NCI-H446 (cell line): ENCODE results near the gene BLACAT1.

Experiments
- DNase-seq, 2 experiments: peaks; one replicate each; lab custom pipeline; 2025; lab: John Stamatoyannopoulos, UW

BLACAT1 gene

DNA sequence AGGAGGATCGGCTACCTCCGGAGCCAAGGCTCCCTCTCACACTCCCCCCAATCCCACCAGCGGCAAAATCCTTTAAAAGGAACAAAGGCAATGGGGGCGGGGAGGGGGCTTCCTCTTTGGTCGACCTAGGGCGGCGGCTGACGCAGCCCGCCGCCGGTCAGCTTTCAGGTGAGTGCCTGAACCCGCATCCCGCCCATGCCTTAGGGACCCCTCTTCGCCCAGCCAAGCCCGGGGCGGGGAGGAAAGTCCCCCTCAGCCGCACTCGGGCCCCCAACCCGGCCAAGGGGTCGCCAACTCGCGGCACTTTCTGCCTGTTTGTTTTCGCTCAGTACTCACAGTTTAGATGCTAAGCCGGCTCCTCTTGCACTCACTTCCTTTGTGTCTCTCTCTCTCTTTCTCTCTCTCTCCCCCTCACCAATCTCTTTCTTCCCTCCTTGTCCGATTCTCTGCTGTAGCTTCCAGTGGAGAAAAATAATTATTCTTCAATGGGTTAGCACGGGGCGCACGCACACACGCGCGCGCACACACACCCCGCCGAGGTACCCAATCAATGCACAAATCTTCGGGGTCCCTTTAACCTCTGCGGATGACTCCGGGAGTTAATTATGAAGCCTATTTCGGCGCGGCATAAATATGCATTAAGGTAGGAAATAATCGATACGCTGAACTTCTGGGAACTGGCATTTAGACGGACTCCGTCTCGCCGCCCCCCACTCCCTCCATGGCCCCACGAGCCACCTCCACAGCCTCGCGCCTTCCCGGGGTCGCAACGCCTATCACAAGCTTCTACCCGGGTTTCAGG, at the start of gene BLACAT1:
Gene BLACAT1 (minus strand): TSS at position 465 of the 802 bp plus-strand sequence.
- no peak for DNase-seq

DNA sequence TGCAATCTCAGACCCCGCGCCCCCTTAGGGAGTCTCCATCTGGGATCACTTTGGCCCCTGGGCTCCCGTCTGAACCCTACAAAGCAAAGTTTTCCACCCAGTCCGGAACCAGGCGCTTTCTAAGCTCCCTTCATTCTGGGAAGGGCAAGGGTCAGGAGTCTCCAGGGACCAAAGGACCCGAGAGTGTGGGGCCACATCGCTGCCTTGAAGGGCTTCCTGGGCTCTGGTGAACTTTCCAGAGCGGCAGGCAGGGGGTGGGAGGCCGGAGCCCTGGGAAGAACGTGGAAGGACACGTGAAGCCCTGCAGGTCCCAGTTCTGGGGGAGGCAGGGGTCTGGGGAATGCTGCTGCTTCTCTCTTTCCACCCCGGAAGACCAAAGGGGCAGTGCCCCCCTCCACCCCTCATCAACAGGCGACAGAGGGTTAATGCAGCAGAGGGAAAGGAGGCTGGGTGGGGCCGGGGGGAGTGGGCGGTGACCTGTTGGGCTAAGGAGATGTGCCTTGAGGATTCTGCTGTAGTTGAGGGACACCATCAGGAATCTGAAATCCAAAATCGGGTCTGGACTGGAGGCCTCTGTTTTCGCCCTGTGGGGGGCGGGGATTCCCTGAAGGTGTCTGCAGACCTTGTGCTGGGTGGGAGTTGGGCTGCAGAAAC, 49.4 kb upstream of the BLACAT1 start:
- DNase-seq: no peak

DNA sequence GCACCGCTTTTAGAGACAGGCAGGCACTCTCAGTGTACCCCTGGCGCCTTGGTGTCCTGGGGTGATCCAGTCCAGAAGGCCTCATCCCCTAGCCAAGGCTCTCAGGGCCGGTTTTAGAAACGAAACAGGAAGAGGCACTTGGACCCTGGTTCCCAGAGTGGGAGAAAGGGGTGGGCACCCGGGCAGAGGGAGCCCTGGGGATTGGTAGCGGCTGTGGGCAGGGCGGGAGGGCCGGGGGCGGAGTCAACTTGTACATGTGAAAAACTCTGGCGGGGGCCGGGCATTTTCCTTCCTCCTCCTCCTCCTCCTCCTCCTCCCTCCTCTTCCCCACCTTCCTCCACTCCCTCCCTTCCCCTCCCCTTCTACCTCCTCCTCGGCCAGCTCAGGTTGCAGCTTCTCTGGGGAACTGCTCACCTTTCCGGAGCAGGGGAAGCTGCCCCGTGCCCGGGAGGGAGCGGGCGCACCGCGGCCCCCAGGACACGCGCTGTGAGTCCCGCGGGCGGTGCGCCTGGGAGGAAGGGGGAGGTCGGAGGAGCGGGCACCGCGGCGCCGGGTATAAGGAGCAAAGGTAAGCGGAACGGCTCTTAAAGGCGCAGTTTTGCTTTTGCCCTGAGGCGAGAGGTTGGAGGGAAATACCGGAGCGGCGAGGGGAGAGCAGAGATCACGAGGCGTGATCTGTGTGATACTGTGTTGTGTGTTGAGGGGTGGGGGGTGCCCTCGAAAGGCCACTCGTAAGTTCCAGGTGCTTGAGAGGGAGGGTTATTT, 48.6 kb upstream of the BLACAT1 start, which contains the start of gene CDK18:
Gene CDK18 (plus strand): TSS at position 359 of the 765 bp plus-strand sequence. CDS start 18,499 bp downstream, outside the sequence.
- DNase-seq: no peak

DNA sequence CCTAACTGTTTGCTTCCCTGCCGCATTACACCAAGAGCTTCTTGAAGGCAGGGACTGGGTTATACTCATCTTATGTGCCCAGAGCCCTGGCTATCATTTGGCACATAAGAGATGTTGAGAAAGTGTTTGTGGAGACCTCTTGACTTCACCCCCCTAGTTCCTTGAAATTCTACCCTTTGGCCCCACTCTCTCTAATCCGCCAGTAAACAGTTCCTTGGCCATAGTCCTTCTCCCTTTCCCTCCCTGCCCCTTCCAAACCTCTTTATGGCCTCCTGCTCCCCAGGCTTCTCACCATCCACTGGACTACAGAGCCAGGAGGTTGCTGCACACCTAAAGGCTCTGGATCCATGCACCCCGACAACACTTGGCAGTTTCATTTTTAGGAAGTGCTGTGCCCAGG, 47.1 kb upstream of the BLACAT1 start:
- no peak for DNase-seq

DNA sequence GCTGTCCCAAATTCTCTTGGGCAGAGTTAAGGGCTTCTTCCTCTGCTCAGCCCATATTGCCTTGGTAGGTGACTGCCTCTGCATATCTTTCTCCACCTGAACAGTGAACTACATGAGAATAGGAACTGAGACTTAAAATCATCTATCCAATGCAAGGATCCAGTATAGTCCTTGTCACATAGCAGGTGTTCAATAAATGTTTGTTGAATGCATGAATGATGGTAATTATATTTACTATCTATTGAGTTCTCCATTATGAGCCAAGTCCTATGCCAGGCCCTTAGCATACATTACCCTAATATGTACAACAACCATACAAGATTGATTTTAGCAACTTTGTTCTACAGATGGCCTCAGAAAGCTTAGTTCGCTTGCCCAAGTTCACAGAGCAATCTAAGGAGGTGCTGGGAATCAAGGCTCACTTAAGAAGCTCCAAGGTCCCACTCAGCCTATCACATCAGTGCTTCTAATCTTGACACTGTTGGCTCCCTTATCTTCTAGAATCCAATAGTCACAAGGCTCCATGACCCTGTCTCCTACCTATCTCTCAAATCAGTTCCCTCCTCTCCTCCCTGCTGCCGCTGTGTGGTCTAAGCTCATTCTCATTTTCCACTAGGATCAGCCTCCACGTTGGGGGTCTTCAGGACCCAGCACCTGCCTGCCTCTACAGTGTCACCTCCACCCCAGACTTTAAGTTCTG, 46.4 kb upstream of the BLACAT1 start:
- DNase-seq: no peak

DNA sequence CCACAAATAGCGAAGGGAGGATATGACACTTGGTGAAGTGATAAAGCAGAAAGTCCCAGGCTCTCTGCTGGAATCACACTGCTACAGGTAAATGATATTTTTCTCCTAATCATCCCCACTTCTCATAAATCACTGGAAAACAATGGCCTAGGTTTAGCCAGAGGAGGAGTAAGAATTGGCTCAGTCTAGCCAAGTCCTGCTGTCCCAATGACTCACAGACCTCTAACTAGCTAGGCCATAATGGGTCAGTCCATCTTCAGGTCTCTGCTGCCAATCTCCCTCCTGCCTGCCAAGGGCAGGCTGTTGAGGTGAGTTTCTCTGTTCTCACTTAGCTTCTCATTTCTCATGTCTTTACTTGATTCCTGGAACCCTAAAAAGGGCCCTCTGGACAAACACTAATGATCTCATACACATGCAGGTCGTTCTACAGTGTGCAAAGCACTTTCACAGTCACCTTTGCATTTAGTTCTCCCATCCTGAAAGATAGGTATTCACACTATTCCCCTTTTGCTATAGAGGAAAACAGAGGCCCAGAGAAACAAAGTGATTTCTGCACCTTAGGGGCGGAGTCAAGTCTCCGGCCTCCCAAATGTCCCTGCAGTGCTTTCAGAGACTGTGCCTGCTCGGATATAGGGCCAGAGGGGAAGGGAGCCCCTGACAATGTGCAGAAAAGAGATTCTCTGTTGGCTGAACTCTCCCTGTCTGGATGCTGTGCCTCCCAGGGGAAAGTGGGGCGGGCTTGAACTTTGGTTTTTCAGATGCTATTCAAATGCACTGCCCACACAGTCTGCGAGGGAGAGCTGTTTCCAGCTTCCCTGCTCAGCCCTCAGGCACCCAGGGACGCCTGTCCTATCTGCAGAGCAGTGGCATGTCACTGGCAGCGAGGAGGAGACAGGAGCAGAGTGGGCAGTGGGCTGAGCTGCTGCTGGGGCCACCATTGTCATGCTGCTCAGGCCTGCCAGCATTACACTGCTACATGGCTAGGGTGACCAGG, 44.7 kb upstream of the BLACAT1 start:
- DNase-seq: no peak

DNA sequence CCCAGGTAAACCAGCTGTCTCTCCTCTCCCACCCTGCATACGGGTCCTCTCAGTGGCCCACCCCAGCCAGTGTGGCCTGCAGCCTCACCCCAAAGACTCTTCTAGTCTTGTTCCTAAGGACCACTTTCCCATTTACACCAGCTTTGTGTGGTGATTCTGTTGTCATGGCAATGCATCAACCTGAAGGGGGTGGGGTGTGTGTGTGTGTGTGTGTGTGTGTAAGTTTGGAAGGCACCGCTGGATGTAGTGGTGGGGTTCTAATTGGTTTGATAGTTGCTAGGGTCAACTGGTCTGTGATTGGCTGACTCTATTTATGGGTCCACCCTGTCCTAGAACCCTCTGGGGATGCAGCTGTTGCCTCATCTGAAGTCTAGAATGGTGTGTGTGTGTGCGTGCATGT, 43.9 kb upstream of the BLACAT1 start:
- no peak for DNase-seq

DNA sequence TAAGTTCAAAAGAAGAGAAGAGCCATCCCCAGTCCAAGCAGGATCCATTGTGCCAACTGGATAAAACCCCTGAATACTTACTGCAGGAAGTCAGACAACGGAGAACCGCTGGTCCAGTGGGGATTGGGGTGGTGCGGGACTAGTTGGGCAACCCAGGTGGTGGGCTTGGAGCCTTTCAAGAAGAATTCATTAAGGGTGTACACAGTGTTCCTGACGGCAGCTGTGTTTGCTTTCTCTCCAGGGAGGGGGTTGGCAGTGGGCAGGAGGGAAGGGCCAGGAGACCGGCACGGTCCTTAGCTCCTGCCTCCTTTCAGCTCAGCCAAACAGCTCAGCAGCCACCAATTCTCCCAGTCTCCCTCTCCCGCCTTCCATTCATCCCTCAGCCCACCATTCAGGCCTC, 41.5 kb upstream of the BLACAT1 start:
- peak; percentile 14 to 60 for DNase-seq

DNA sequence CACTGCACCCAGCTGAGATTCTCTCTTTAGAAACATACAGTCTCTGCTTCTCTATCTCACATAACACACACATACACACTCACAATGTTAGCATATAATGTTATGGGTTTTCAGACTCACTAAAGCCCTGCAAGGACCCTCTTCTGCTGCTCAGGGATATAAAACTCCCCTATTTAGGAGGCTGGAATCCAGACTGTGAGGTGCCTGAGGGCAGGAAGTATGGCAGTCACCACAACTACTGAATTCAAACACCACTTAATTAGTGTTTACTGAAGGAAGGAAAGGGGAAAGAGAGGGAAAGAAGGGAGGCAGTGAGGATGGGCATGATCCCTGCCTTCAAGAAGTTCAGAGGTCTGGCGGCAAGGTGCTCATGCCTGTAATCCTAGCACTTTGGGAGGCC, 40.8 kb upstream of the BLACAT1 start:
- DNase-seq: no peak

DNA sequence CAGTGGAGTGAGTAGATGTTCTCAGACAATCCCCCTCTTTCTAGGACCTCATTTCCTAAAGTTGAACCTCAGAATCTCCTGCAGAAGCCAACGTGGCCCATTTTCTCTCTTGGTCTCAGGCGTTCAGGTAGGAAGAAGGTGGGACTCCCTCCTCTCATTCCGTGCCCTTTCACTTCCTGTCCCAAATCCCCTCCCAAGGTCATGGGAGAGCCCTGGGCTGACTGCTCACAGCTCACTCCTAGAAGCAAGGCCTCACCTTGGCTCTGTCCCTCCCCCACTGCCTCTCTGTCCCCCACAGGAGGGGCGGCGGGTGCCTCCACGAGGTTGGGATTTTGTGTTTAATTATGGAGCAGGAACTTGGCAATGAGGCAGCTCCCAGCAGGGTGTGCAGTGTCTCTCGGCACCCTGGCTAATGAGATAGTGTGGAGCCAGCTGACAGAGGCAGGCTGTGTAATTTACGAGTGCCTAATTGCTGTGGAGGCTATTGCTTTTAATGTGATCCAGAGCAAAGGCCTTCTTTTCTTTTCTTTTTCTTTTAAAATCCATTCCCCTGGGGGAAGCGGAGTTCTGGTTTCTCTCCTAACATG, 39.5 kb upstream of the BLACAT1 start:
- DNase-seq: peak; percentile 71 to 90

DNA sequence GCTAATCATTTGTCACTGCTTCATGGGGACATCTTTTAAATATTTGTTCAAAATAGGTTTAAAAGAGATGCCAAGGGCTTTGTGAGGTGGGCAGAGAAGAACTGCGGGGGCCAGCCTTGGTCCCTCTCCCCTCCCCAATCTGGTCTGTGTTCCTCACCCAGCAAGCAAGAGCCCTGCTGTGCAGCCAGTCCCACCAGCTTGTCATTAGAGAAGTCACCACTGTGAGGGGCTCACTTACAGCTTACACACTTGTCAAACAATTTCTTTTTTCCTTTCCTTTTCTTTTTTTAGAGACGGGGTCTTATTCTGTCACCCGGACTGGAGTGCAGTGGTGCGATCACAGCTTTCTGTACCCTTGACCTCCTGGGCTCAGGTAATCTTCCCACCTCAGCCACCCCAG, 38.3 kb upstream of the BLACAT1 start:
- DNase-seq: no peak

DNA sequence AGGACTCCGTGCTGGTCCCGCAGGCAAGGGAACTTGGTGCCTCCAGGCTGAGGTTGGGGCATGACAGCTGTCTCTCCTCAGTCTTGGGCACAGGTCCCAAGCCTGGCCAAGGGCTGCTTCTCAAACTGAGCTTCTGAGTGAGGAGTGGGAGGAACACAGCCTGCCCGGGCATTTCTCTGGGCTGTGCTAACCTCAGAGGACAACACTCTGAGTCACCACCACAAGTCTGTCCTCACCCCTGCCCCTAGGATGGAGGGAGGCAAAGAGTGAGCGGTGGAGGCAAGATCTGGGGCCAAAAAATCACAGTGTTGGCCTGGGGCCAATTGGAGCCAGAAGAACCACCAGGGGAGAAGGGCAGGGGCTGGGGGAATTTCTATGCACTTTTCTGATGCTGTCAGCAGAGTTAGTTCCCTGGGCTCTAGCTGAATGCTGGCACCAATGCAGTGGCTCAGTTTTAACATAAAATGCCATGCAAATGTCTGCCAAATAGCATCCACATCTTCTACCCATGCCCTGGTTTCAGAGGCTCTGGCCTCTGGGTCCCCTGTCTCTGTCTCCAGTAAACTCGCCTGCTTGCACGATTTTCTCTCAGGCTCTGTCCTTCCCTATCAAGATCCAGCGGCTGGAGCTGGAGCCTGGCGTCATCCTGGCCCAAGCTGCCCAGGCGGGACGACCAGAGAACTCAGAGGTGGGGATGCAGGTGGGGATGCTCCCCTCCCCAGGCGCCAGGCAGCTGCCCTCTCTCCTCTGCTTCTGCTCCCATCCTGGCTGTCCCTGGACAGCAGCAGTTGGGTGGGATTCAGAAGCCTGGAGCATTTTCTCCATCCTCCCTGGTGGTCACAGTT, 37.6 kb upstream of the BLACAT1 start:
- peak; percentile 96 to 97 for DNase-seq

DNA sequence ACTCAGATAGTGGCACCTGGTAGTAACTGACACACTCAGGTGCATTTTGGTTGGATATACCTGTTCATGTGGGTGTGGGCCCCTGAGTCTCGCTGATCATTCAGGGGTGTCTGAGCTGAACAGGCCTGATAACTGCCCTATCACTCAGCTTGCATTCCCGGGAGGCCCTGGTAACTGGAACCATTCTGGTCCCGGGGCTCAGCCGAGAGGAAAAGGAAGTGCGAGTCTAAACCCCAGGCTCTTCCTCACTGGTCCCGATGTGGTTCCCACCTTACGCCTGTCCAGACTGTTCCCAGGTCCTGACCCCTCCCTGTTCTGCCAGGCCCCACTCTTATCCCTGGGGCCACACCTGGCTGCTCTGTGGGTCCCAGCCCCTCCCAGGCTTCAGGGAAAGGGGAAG, 36.9 kb upstream of the BLACAT1 start:
- no peak for DNase-seq

DNA sequence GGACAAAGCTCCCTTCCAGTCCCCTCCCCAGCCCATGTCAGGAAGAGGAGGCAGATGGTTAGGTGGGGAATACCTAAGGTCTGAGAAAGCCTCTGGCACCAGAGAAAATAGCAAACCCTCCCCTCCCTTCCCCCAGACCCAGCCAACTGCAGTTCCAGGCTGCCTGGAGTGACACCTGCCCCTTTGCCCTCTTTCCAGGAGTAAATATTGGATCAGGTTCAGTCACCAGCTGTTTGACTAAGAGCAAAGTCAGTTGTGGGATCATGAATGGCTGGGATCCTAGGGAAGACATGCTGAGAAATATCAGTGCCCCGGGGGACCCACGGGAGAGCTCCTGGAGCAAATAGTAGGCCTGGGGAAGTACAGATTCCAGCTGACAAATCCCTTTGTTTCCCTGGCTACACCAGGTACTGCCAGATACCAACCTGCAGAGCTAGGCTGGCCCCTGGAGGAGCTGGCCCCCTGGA, 36.4 kb upstream of the BLACAT1 start:
- peak in 1 of 2 experiments; percentile 81 for DNase-seq

DNA sequence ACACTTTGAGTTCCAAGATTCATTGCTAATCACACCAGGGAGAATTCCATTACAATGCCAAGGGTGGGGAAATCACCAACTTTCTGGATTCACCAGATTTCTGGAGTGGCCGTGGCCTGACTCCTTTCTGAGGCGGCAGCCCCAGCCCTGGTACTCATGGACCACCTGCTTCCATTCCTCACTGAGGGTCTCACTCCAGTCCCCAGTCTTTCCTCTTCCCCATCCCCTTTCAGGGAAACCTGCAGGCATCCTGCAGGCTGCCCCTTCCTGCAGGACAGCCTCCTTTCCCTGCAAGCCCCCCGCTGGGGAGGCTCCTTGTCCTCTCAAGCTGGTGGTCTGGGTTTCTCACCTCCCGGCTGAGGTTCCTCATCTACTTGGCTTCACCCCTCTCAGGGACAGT, 35.9 kb upstream of the BLACAT1 start:
- no peak for DNase-seq

DNA sequence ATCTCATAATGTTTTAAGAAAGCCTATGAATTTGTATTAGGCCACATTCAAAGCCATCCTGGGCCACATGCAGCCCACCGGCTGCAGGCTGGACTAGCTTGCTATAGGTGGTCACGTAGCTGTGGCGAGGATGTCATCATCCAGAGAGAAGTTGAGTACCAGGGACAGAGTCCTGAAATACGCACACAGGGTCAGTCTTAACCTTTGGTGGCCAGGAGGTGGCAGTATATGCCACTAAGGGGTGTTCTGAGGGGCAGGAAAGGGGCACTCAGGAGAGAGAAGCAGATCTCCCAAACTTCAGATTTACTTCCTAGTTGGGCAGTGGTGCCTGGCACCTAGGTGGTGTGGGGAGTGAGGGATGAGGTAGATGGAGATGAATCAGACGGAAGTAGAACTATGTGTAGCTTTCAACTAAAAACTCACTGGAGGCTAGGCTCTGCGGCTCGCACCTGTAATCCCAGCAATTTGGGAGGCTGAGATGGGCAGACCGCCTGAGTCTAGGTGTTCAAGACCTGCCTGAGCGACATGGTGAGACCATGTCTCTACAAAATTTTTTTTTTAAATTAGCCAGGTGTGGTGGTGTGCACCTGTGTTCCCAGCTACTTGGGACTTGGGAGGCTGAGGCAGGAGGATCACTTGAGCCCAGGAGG, 32.4 kb upstream of the BLACAT1 start:
- DNase-seq: peak; percentile 74 to 82

DNA sequence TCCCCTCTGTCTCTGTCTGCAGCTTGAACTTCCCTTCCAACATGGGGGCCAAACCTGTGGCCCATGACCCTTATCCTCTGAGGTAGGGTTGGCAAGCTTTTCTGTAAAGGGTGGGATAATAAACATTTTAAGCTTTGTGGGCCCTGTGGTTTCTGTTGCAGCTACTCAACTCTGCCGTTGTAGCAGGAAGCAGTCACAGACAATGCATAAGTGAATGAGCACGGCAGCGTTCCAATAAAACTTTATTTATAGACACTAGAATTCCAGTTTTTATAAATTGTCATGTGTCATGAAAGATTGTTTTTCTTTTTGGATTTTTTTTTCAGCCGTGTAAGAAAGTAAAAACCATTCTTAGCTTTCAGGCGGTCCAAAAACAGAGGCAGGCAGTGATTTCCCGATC, 30.4 kb upstream of the BLACAT1 start:
- no peak for DNase-seq
